OCI-LY7 (cell line): ENCODE results near the gene DENND1A. TPM values are rescaled to one million over a fixed set of nuclear protein-coding genes. Genes with fewer than 3 reads are reported as not detected.
A peak's percentile ranks its signal among the peaks of the same experiment; 100 is the strongest.

Experiments used
- BruUV-seq: library from RNA; stranded (reverse); fragments of 400-500 nt; replicated peaks from 2 replicates; lab custom pipeline; 2021; lab: Mats Ljungman, UMichigan
- CTCF ChIA-PET: fragments of 300-600 bp; sonication (Branson Sonifier 250); formaldehyde crosslinking; loops from one replicate; lab custom pipeline; 2022; ENCODE audit warnings: antibody characterized with exemption; ENCODE audit not compliant: unreplicated experiment; lab: Charles Lee
- POLR2A ChIA-PET: fragments of 300-600 bp; sonication (Branson Sonifier 250); formaldehyde crosslinking; loops from one replicate; lab custom pipeline; 2022; ENCODE audit warnings: antibody characterized with exemption; lab: Charles Lee
- DNase-seq: peaks from one replicate; pipeline ENCODE4 v3.0.0-alpha.2; 2015; ENCODE audit warnings: low spot score
- H2AFZ ChIP-seq: fragments of 200-600 bp; sonication (generic), shearing (Covaris generic); 2 replicates; pipeline ENCODE4 v1.6.1; 2014; ENCODE audit warnings: mild to moderate bottlenecking, antibody characterized with exemption, low read length, moderate library complexity
- H3K27ac ChIP-seq: fragments of 200-600 bp; sonication (generic); 2 replicates; pipeline ENCODE4 v1.5.1; 2014; ENCODE audit warnings: mixed run types, low read depth, mild to moderate bottlenecking, moderate library complexity, low read length, inconsistent platforms; ENCODE audit not compliant: poor library complexity, severe bottlenecking
- H3K36me3 ChIP-seq: fragments of 200-600 bp; sonication (generic); 2 replicates; pipeline ENCODE4 v1.6.1; 2014; ENCODE audit warnings: mild to moderate bottlenecking, antibody characterized with exemption, low read length, moderate library complexity, mixed read lengths; ENCODE audit not compliant: insufficient read depth
- H3K4me1 ChIP-seq: fragments of 200-600 bp; sonication (generic); 2 replicates; pipeline ENCODE4 v1.5.1; 2014; ENCODE audit warnings: mild to moderate bottlenecking, low read length; ENCODE audit not compliant: insufficient read depth, poor library complexity, severe bottlenecking
- H3K4me2 ChIP-seq: fragments of 200-600 bp; sonication (generic); 2 replicates; pipeline ENCODE4 v1.6.1; 2014; ENCODE audit warnings: mild to moderate bottlenecking, low read length
- H3K4me3 ChIP-seq: fragments of 200-600 bp; sonication (generic); 2 replicates; pipeline ENCODE4 v1.5.1; 2014; ENCODE audit warnings: mild to moderate bottlenecking, low read depth, low read length; ENCODE audit not compliant: poor library complexity, severe bottlenecking
- H3K79me2 ChIP-seq: fragments of 200-600 bp; sonication (generic); 2 replicates; pipeline ENCODE4 v1.6.1; 2016; ENCODE audit warnings: low read depth, mild to moderate bottlenecking, low read length, moderate library complexity, mixed read lengths; ENCODE audit not compliant: insufficient read depth
- H3K9me2 ChIP-seq: fragments of 200-600 bp; sonication (generic); 2 replicates; pipeline ENCODE4 v1.6.1; 2016; ENCODE audit warnings: mild to moderate bottlenecking, low read length, mixed read lengths; ENCODE audit not compliant: insufficient read depth
- H3K9me3 ChIP-seq: fragments of 200-600 bp; sonication (generic); 2 replicates; pipeline ENCODE4 v1.6.1; 2014; ENCODE audit warnings: mild to moderate bottlenecking, mixed run types, low read length, mixed read lengths
- H4K20me1 ChIP-seq: fragments of 200-600 bp; sonication (generic); 2 replicates; pipeline ENCODE4 v1.6.1; 2014; ENCODE audit warnings: mild to moderate bottlenecking, antibody characterized with exemption, low read length, moderate library complexity, mixed read lengths; ENCODE audit not compliant: insufficient read depth
- EZH2phosphoT487 ChIP-seq: fragments of 200-600 bp; sonication (generic); IDR thresholded peaks from 2 replicates; pipeline ENCODE4 v1.6.1; 2018; ENCODE audit warnings: low read depth, borderline replicate concordance, mild to moderate bottlenecking, mixed run types, antibody characterized with exemption, low read length, moderate library complexity, mixed read lengths
- intact Hi-C: fragments of 100-400 bp; cut with micrococcal nuclease; formaldehyde crosslinking; loops from one replicate; pipeline ENCODE4 v1.10.0; 2022; ENCODE audit not compliant: unreplicated experiment
- total RNA-seq, 2 experiments: library from RNA; depleted of rRNA in 1 of 2; stranded (reverse); fragments of >200 nt in 1 of 2; shearing (Covaris generic) in 1 of 2; gene quantifications; 2 replicates each; pipeline ENCODE4 v1.2.3, GENCODE V29; 2014 to 2022
- TF ChIP-seq, protein P1 (sequence below): fragments of 200-600 bp; sonication (generic); conservative IDR thresholded peaks from 2 replicates; pipeline ENCODE4 v1.5.1; 2014; ENCODE audit warnings: mild to moderate bottlenecking, antibody characterized with exemption, low read length, moderate library complexity, mixed read lengths

The DENND1A gene
- total RNA-seq, 2 experiments from 2014 or later, result 17.9 to 36.3 TPM

- Histone ChIP-seq H3K27ac (no peak overlapping the region), H3K4me3 (no peak overlapping the region), H3K9me3 (no peaks in the 10 kb centered on the region), H3K79me2 (no peaks in the 10 kb centered on the region), H3K9me2 (no peaks in the 10 kb centered on the region), H2AFZ (no peak overlapping the region), H3K4me1 (no peaks in the 10 kb centered on the region), H4K20me1 (no peaks in the 10 kb centered on the region), H3K36me3 (no peaks in the 10 kb centered on the region), H3K4me2 (no peak overlapping the region)
- POLR2A ChIA-PET, result interaction anchor here (0.5 to 1.2 kb wide), 2 partner anchors 259 to 285 kb away, joined by 3 read pairs; no protein-coding TSS in a partner anchor
- intact Hi-C loops, result loop anchor here (1.0 to 10.0 kb wide), 3 partner anchors 142 to 581 kb away; no protein-coding TSS in a partner anchor
- TF ChIP-seq, protein P1, sequence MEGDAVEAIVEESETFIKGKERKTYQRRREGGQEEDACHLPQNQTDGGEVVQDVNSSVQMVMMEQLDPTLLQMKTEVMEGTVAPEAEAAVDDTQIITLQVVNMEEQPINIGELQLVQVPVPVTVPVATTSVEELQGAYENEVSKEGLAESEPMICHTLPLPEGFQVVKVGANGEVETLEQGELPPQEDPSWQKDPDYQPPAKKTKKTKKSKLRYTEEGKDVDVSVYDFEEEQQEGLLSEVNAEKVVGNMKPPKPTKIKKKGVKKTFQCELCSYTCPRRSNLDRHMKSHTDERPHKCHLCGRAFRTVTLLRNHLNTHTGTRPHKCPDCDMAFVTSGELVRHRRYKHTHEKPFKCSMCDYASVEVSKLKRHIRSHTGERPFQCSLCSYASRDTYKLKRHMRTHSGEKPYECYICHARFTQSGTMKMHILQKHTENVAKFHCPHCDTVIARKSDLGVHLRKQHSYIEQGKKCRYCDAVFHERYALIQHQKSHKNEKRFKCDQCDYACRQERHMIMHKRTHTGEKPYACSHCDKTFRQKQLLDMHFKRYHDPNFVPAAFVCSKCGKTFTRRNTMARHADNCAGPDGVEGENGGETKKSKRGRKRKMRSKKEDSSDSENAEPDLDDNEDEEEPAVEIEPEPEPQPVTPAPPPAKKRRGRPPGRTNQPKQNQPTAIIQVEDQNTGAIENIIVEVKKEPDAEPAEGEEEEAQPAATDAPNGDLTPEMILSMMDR, result peak; percentile 100
- TF ChIP-seq EZH2phosphoT487, result no peak
- DNase-seq, result peak; percentile 55
- BruUV-seq, result no TSS peak
- CTCF ChIA-PET, result no interaction called here
Observed at GRCh38 chr9:123544007-123544827, 385.7 kb downstream of the DENND1A start.

DNA sequence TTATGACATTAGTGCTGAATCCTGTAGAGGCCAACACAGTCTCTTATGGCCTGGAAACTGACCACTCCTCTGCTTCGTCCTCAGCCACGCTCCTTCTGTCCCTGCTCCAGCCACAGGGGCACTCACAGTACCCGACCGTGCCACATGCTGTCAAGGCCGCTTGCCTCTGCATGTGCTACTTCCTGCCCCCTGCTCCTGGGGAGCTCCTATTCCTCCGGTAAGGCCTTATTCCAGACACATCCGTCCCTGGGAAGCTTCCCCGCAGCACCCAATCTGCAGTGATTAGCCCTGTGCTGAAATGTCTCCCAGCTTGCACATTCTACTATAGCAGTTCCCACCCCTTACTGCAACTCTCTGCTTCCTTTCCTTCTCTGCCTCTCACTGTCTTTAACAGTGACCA lies 386.4 kb downstream of the DENND1A start:
- no peak overlapping the region for H3K4me2 ChIP-seq

More for the DNA sequence above, 386.4 kb downstream of the DENND1A start:
- Histone ChIP-seq H4K20me1 (no peaks in the 10 kb centered on the region), H3K4me3 (no peak overlapping the region), H3K9me3 (no peaks in the 10 kb centered on the region), H3K4me1 (no peaks in the 10 kb centered on the region), H2AFZ (no peak overlapping the region), H3K36me3 (no peaks in the 10 kb centered on the region), H3K79me2 (no peaks in the 10 kb centered on the region), H3K9me2 (no peaks in the 10 kb centered on the region), H3K27ac (no peak overlapping the region)
- no peak for DNase-seq
- ChIA-PET POLR2A (interaction anchor here (1.2 kb wide), 1 partner anchor 285 kb away, joined by 3 read pairs; no protein-coding TSS in a partner anchor), CTCF (no interaction called here)
- TF ChIP-seq, protein P1, result no peak
- no peak for TF ChIP-seq EZH2phosphoT487
- intact Hi-C loops, result loop anchor here (5.0 to 10.0 kb wide), 2 partner anchors 141 to 581 kb away; no protein-coding TSS in a partner anchor
- no TSS peak for BruUV-seq
